Astrocyte (in vitro differentiated cells and primary cell): ENCODE data around the gene TGFB1. TPM values are rescaled to one million over a fixed set of nuclear protein-coding genes. Genes with fewer than 3 reads are reported as not detected.

ENCODE experiments used
- DNase-seq: peaks from one replicate; pipeline ENCODE4 v3.0.0-alpha.2; 2010; ENCODE audit warnings: low read depth
- FAIRE-seq: peaks from 2 replicates; lab custom pipeline; 2011; peaks lifted over from hg19 to GRCh38; lab: Jason Lieb, UNC
- H2AFZ ChIP-seq: 2 replicates; pipeline ENCODE4 v1.6.0; 2012; ENCODE audit warnings: low read depth, low read length, inconsistent platforms
- H3K27ac ChIP-seq: 2 replicates; pipeline ENCODE4 v1.5.1; 2011; ENCODE audit warnings: low read depth, low read length, inconsistent platforms
- H3K27me3 ChIP-seq: 2 replicates; pipeline ENCODE4 v1.6.0; 2011; ENCODE audit warnings: low read length, inconsistent platforms; ENCODE audit not compliant: insufficient read depth
- H3K36me3 ChIP-seq: 2 replicates; pipeline ENCODE4 v1.5.1; 2011; ENCODE audit warnings: low read length, inconsistent platforms; ENCODE audit not compliant: insufficient read depth
- H3K4me1 ChIP-seq: 2 replicates; pipeline ENCODE4 v1.5.1; 2011; ENCODE audit warnings: low read length, inconsistent platforms; ENCODE audit not compliant: insufficient read depth
- H3K4me2 ChIP-seq: 2 replicates; pipeline ENCODE4 v1.6.0; 2012; ENCODE audit warnings: low read length, inconsistent platforms
- H3K4me3 ChIP-seq: 2 replicates; pipeline ENCODE4 v1.5.1; 2011; ENCODE audit warnings: low read depth, mild to moderate bottlenecking, low read length, inconsistent platforms; ENCODE audit not compliant: insufficient read depth
- H3K79me2 ChIP-seq: 2 replicates; pipeline ENCODE4 v1.6.0; 2012; ENCODE audit warnings: mild to moderate bottlenecking, low read length, inconsistent platforms; ENCODE audit not compliant: insufficient read depth
- H3K9ac ChIP-seq: 2 replicates; pipeline ENCODE4 v1.6.0; 2012; ENCODE audit warnings: mild to moderate bottlenecking, low read length, inconsistent platforms
- H3K9me3 ChIP-seq: 2 replicates; pipeline ENCODE4 v1.5.1; 2012; ENCODE audit warnings: low read depth, mild to moderate bottlenecking, low read length, inconsistent platforms; ENCODE audit not compliant: insufficient read depth
- H4K20me1 ChIP-seq: 2 replicates; pipeline ENCODE4 v1.6.0; 2012; ENCODE audit warnings: low read length, inconsistent platforms; ENCODE audit not compliant: insufficient read depth
- H3K27ac Mint-ChIP-seq: one replicate; pipeline ENCODE4 v1.8.0; 2021; ENCODE audit warnings: mild to moderate bottlenecking, mixed read lengths; ENCODE audit not compliant: unreplicated experiment
- H3K27me3 Mint-ChIP-seq: one replicate; pipeline ENCODE4 v1.8.0; 2021; ENCODE audit warnings: low read depth, mixed read lengths; ENCODE audit not compliant: unreplicated experiment
- H3K36me3 Mint-ChIP-seq: one replicate; pipeline ENCODE4 v1.8.0; 2021; ENCODE audit warnings: low read depth, mixed read lengths; ENCODE audit not compliant: unreplicated experiment
- H3K4me1 Mint-ChIP-seq: one replicate; pipeline ENCODE4 v1.8.0; 2021; ENCODE audit warnings: low read depth, mixed read lengths; ENCODE audit not compliant: unreplicated experiment
- H3K4me3 Mint-ChIP-seq: one replicate; pipeline ENCODE4 v1.8.0; 2021; ENCODE audit warnings: mild to moderate bottlenecking, moderate library complexity, mixed read lengths; ENCODE audit not compliant: unreplicated experiment
- H3K9me3 Mint-ChIP-seq: one replicate; pipeline ENCODE4 v1.8.0; 2021; ENCODE audit warnings: mild to moderate bottlenecking, mixed read lengths; ENCODE audit not compliant: unreplicated experiment
- EZH2 ChIP-seq: IDR thresholded peaks from 2 replicates; pipeline ENCODE4 v1.6.1; 2012; ENCODE audit warnings: mild to moderate bottlenecking, low read length, inconsistent platforms; ENCODE audit not compliant: insufficient read depth
- total RNA-seq: library from RNA; stranded (reverse); gene quantifications from 2 replicates; pipeline ENCODE4 v1.2.1, GENCODE V29; 2021
- TF ChIP-seq, protein P1 (sequence below): IDR thresholded peaks from 2 replicates; pipeline ENCODE4 v1.5.1; 2011; ENCODE audit warnings: low read depth, mild to moderate bottlenecking, inconsistent platforms, low read length, moderate library complexity; ENCODE audit not compliant: insufficient read depth

TGFB1 gene
- total RNA-seq, 1 donor from 2014 or later = 155 TPM

- Histone ChIP-seq H3K9me3 (no peaks in the 10 kb centered on the region), H3K27ac (peak overlapping the region; percentile 100), H3K4me1 (peaks cover 82% of the 10 kb centered on the region), H3K36me3 (peaks cover 14% of the 10 kb centered on the region), H3K4me2 (peak overlapping the region; percentile 78), H2AFZ (no peak overlapping the region), H4K20me1 (peaks cover 13% of the 10 kb centered on the region), H3K4me3 (peak overlapping the region; percentile 12), H3K27me3 (no peaks in the 10 kb centered on the region), H3K9ac (peak overlapping the region; percentile 95), H3K79me2 (peaks cover 10% of the 10 kb centered on the region)
- Mint-ChIP-seq H3K4me3 (peak overlapping the region; percentile 69), H3K27me3 (no peaks in the 10 kb centered on the region), H3K4me1 (peaks cover 59% of the 10 kb centered on the region), H3K36me3 (peaks cover 18% of the 10 kb centered on the region), H3K9me3 (no peaks in the 10 kb centered on the region), H3K27ac (peak overlapping the region; percentile 87)
- DNase-seq (no peak), FAIRE-seq (no peak)
- TF ChIP-seq, protein P1, sequence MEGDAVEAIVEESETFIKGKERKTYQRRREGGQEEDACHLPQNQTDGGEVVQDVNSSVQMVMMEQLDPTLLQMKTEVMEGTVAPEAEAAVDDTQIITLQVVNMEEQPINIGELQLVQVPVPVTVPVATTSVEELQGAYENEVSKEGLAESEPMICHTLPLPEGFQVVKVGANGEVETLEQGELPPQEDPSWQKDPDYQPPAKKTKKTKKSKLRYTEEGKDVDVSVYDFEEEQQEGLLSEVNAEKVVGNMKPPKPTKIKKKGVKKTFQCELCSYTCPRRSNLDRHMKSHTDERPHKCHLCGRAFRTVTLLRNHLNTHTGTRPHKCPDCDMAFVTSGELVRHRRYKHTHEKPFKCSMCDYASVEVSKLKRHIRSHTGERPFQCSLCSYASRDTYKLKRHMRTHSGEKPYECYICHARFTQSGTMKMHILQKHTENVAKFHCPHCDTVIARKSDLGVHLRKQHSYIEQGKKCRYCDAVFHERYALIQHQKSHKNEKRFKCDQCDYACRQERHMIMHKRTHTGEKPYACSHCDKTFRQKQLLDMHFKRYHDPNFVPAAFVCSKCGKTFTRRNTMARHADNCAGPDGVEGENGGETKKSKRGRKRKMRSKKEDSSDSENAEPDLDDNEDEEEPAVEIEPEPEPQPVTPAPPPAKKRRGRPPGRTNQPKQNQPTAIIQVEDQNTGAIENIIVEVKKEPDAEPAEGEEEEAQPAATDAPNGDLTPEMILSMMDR = no peak
- no peak for TF ChIP-seq EZH2
Observed at GRCh38 chr19:41325640-41325946, 28.1 kb downstream of the TGFB1 start.

DNA sequence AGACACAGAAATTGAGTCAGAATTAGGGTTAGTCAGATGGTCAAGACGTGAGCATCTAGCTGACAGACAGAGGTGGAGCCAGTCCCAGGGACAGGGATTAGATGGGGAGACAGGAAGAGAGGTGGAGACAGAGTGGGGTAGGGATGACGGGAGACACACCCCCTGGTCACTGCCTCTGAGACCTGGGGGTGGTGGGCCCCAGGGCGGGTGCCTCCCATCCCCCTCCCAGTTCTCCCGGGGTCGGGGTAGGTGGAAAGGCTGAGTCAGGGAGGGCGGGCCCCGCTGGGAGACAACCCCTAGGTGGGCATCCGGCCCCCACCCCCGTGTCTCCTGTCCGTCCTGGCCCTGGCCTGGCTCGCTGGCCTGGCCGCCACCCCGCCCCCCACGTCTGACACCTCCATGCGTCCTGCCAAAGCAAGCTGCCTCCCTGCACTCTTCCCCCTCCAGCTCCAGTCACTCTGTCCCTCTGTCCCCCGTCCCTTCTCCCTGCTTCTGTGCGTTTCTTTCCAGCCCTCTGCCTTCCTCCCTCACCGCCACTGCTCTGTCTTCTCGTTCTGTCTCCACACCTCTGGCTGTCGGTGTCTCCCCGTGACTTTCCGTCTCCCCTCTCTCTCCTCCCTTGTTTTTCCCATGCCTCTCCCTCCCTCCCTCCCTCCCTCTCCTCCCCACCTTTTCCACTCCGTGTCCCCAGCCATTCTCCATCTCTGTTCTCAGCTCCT, 28.6 kb downstream of the TGFB1 start:
- no peaks in the 10 kb centered on the region for H3K9me3 Mint-ChIP-seq
- peak overlapping the region; percentile 100 for H3K27ac ChIP-seq

More for the DNA sequence above, 28.6 kb downstream of the TGFB1 start:
- H3K9me3 ChIP-seq = no peaks in the 10 kb centered on the region
- H3K27me3 ChIP-seq = no peaks in the 10 kb centered on the region
- peaks cover 82% of the 10 kb centered on the region for H3K4me1 ChIP-seq
- H2AFZ ChIP-seq = no peak overlapping the region
- peaks cover 16% of the 10 kb centered on the region for H3K36me3 Mint-ChIP-seq
- H3K79me2 ChIP-seq = peaks cover 10% of the 10 kb centered on the region
- H3K36me3 ChIP-seq = peaks cover 12% of the 10 kb centered on the region
- H3K27ac Mint-ChIP-seq = peak overlapping the region; percentile 90
- DNase-seq (peak; percentile 77), FAIRE-seq (peak; percentile 55)
- H3K4me2 ChIP-seq = peak overlapping the region; percentile 78
- no peak for TF ChIP-seq EZH2
- TF ChIP-seq, protein P1 = no peak
- H4K20me1 ChIP-seq = peaks cover 15% of the 10 kb centered on the region
- H3K9ac ChIP-seq = peak overlapping the region; percentile 95
- peak overlapping the region; percentile 12 for H3K4me3 ChIP-seq
- peak overlapping the region; percentile 69 for H3K4me3 Mint-ChIP-seq
- H3K4me1 Mint-ChIP-seq = peaks cover 61% of the 10 kb centered on the region
- no peaks in the 10 kb centered on the region for H3K27me3 Mint-ChIP-seq
